Liver (tissue), 10 donors: ENCODE data around the gene BLOC1S1. TPM values are rescaled to one million over a fixed set of nuclear protein-coding genes. Genes with fewer than 3 reads are reported as not detected.

Source experiments
- DNase-seq: peaks from one replicate; pipeline ENCODE4 v3.0.0-alpha.2; 2017; ENCODE audit warnings: low spot score
- H3K27ac ChIP-seq, 2 donors: one replicate each; pipeline ENCODE4 v1.7.0; 2013; ENCODE audit warnings: inconsistent platforms in 2 of 2, low read length in 2 of 2, control low read depth in 1 of 2, low read depth in 1 of 2, mild to moderate bottlenecking in 1 of 2
- H3K27me3 ChIP-seq, 4 donors: one replicate each; pipeline versions ENCODE4 v1.6.1 to v1.7.0; 2013; ENCODE audit warnings: low read length in 3 of 4, inconsistent platforms in 1 of 4, mild to moderate bottlenecking in 1 of 4, moderate library complexity in 1 of 4; ENCODE audit not compliant: control insufficient read depth in 4 of 4, insufficient read depth in 4 of 4
- H3K36me3 ChIP-seq, 4 donors: one replicate each; pipeline versions ENCODE4 v1.6.1 to v1.7.0; 2013; ENCODE audit warnings: low read length in 3 of 4, mild to moderate bottlenecking in 3 of 4, low read depth in 1 of 4, moderate library complexity in 1 of 4; ENCODE audit not compliant: control insufficient read depth in 4 of 4, insufficient read depth in 3 of 4
- H3K4me1 ChIP-seq, 4 donors: one replicate each; pipeline versions ENCODE4 v1.6.1 to v1.7.0; 2013; ENCODE audit warnings: low read length in 3 of 4, mild to moderate bottlenecking in 3 of 4, moderate library complexity in 1 of 4; ENCODE audit not compliant: control insufficient read depth in 4 of 4, insufficient read depth in 4 of 4
- H3K4me3 ChIP-seq, 3 donors: one replicate each; pipeline versions ENCODE4 v1.6.1 to v1.7.0; 2013; ENCODE audit warnings: low read length in 3 of 3, control low read depth in 1 of 3, low read depth in 1 of 3, mild to moderate bottlenecking in 1 of 3
- H3K9ac ChIP-seq, 2 donors: one replicate each; pipeline ENCODE4 v1.7.0; 2013; ENCODE audit warnings: low read length in 2 of 2, mild to moderate bottlenecking in 2 of 2, moderate library complexity in 2 of 2, control low read depth in 1 of 2, low read depth in 1 of 2
- H3K9me3 ChIP-seq, 4 donors: one replicate each; pipeline versions ENCODE4 v1.6.1 to v1.7.0; 2013; ENCODE audit warnings: low read length in 3 of 4; ENCODE audit not compliant: control insufficient read depth in 4 of 4
- FOXA1 ChIP-seq: IDR thresholded peaks from 2 replicates; pipeline ENCODE4 v1.6.1; 2016; ENCODE audit warnings: antibody characterized with exemption
- RAD21 ChIP-seq, 2 donors: IDR thresholded peaks; 2 replicates each; pipeline ENCODE4 v1.6.1; 2016; ENCODE audit warnings: antibody characterized with exemption in 2 of 2, mild to moderate bottlenecking in 2 of 2
- WGBS: extraction: QIAGEN DNeasy Blood & Tissue Kit; methylation state at CpG from one replicate; pipeline ENCODE4 v1.1.7; 2013; 5-methylcytosine and 5-hydroxymethylcytosine counted together
- polyA plus RNA-seq, 2 donors: library from polyadenylated mRNA; stranded (reverse) in 1 of 2; unstranded in 1 of 2; fragments of 200-250 nt in 1 of 2; fragments of >200 nt in 1 of 2; fragmentation: Nextera tagmentation in 1 of 2; extraction: Ambion mirVana in 1 of 2; gene quantifications; one replicate each; pipeline versions ENCODE4 v1.2.1 to v1.2.3, GENCODE V29; 2013 to 2015
- small RNA-seq: library from RNA; depleted of rRNA; stranded (forward); fragments of <200 nt; gene quantifications from one replicate; pipeline ENCODE3, GENCODE V24; 2014
- total RNA-seq, 2 donors: library from RNA; depleted of rRNA; stranded (reverse); fragments of >200 nt; gene quantifications; one replicate each; pipeline ENCODE4 v1.2.3, GENCODE V29; 2014
- TF ChIP-seq, protein P1 (sequence below): IDR thresholded peaks from 2 replicates; pipeline ENCODE4 v1.6.1; 2016; ENCODE audit warnings: antibody characterized with exemption, mild to moderate bottlenecking
- TF ChIP-seq, protein P2 (sequence below): IDR thresholded peaks from 2 replicates; pipeline ENCODE4 v1.6.1; 2016; ENCODE audit warnings: antibody characterized with exemption
- donor health status: healthy.
- donor health status: healthy.
- donor health status: healthy.
- donor health status: healthy.
- donor health status: healthy.

Gene BLOC1S1
- total and polyA plus RNA-seq, 4 donors, result 43.7 to 150 (median 115) TPM

DNA sequence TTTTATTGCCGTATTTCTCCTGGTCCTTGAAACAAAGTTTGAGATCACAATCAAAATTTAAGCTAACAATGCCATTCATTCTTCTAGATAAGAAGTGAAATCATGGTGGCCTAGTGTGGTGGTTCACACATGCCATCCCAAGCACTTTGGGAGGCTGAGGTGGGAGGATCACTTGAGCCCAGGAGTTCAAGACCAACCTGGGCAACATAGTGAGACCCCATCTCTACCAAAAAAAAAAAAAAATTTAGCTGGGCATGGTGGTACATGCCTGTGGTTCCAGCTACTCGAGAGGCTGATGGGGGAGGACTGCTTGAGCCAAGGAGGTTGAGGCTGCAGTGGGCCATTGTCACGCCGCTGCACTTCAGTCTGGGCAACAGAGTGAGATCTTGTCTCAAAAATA, 51.3 kb downstream of the BLOC1S1 start:
- TF ChIP-seq, protein P1, sequence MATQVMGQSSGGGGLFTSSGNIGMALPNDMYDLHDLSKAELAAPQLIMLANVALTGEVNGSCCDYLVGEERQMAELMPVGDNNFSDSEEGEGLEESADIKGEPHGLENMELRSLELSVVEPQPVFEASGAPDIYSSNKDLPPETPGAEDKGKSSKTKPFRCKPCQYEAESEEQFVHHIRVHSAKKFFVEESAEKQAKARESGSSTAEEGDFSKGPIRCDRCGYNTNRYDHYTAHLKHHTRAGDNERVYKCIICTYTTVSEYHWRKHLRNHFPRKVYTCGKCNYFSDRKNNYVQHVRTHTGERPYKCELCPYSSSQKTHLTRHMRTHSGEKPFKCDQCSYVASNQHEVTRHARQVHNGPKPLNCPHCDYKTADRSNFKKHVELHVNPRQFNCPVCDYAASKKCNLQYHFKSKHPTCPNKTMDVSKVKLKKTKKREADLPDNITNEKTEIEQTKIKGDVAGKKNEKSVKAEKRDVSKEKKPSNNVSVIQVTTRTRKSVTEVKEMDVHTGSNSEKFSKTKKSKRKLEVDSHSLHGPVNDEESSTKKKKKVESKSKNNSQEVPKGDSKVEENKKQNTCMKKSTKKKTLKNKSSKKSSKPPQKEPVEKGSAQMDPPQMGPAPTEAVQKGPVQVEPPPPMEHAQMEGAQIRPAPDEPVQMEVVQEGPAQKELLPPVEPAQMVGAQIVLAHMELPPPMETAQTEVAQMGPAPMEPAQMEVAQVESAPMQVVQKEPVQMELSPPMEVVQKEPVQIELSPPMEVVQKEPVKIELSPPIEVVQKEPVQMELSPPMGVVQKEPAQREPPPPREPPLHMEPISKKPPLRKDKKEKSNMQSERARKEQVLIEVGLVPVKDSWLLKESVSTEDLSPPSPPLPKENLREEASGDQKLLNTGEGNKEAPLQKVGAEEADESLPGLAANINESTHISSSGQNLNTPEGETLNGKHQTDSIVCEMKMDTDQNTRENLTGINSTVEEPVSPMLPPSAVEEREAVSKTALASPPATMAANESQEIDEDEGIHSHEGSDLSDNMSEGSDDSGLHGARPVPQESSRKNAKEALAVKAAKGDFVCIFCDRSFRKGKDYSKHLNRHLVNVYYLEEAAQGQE, result no peak
- TF ChIP-seq FOXA1 (no peak), RAD21 (IDR thresholded peaks at IDR 0.05) (no peak)
- TF ChIP-seq, protein P2, sequence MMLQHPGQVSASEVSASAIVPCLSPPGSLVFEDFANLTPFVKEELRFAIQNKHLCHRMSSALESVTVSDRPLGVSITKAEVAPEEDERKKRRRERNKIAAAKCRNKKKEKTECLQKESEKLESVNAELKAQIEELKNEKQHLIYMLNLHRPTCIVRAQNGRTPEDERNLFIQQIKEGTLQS, result no peak
- no peak for DNase-seq
- Histone ChIP-seq H3K4me3 (no peak overlapping the region), H3K36me3 (peaks cover 3 to 30% (median 16%) of the 10 kb centered on the region in 4 donors), H3K27me3 (no peaks in the 10 kb centered on the region), H3K9ac (no peak overlapping the region), H3K4me1 (no peaks in the 10 kb centered on the region), H3K9me3 (no peaks in the 10 kb centered on the region), H3K27ac (no peak overlapping the region)
- WGBS, result 97% methylated on average over 4 of the region's 4 CpGs

Small RNA genes within 50 kb of the gene (small RNA-seq; reads per million reads assigned to genes)
- not detected for gene AC009779.1
- not detected for gene RF00017

Other genes starting within 250 kb of the BLOC1S1 start
- not detected for gene OR6C70, start 245.9 kb upstream of the BLOC1S1 start, total RNA-seq
- gene OR6C70, start 245.9 kb upstream of the BLOC1S1 start, polyA plus RNA-seq, result not detected
- gene OR6C68, start 223.7 kb upstream of the BLOC1S1 start, total RNA-seq, result not detected
- not detected for gene OR6C68, start 223.7 kb upstream of the BLOC1S1 start, polyA plus RNA-seq
- not detected for gene OR6C4, start 166.4 kb upstream of the BLOC1S1 start, total RNA-seq
- gene OR6C4, start 166.4 kb upstream of the BLOC1S1 start, polyA plus RNA-seq, result not detected
- not detected for gene OR2AP1, start 143.6 kb upstream of the BLOC1S1 start, total RNA-seq
- gene OR2AP1, start 143.6 kb upstream of the BLOC1S1 start, polyA plus RNA-seq, result not detected
- not detected for gene OR10P1, start 79.2 kb upstream of the BLOC1S1 start, total RNA-seq
- gene OR10P1, start 79.2 kb upstream of the BLOC1S1 start, polyA plus RNA-seq, result not detected
- 1 to 10 TPM in 1 of 2 donors, under 1 TPM in 1; 0.98 to 3.8 TPM for gene ITGA7, start 8.1 kb upstream of the BLOC1S1 start, total RNA-seq
- 1 to 10 TPM; 2.8 to 4.9 TPM for gene ITGA7, start 8.1 kb upstream of the BLOC1S1 start, polyA plus RNA-seq
- 10 to 100 TPM in 1 of 2 donors, 1 to 10 TPM in 1; 9.2 to 21.8 TPM for gene RDH5, start 4.3 kb downstream of the BLOC1S1 start, total RNA-seq
- 10 to 100 TPM; 36.6 to 61.7 TPM for gene RDH5, start 4.3 kb downstream of the BLOC1S1 start, polyA plus RNA-seq
- 100 to 1,000 TPM; 185 to 373 TPM for gene CD63, start 13.0 kb downstream of the BLOC1S1 start, total RNA-seq
- 100 to 1,000 TPM; 328 to 348 TPM for gene CD63, start 13.0 kb downstream of the BLOC1S1 start, polyA plus RNA-seq
- 1 to 10 TPM in 1 of 2 donors, under 1 TPM in 1; 0.84 to 5.0 TPM for gene GDF11, start 27.1 kb downstream of the BLOC1S1 start, total RNA-seq
- under 1 TPM; 0.40 to 0.55 TPM for gene GDF11, start 27.1 kb downstream of the BLOC1S1 start, polyA plus RNA-seq
- 10 to 100 TPM; 19.1 to 29.5 TPM for gene SARNP, start 101.7 kb downstream of the BLOC1S1 start, total RNA-seq
- gene SARNP, start 101.7 kb downstream of the BLOC1S1 start, polyA plus RNA-seq, result 10 to 100 TPM; 21.7 to 34.2 TPM
- gene ORMDL2, start 102.0 kb downstream of the BLOC1S1 start, total RNA-seq, result 10 to 100 TPM; 12.8 to 13.1 TPM
- 10 to 100 TPM; 35.7 to 54.2 TPM for gene ORMDL2, start 102.0 kb downstream of the BLOC1S1 start, polyA plus RNA-seq
- 10 to 100 TPM; 15.4 to 22.0 TPM for gene DNAJC14, start 113.5 kb downstream of the BLOC1S1 start, total RNA-seq
- 10 to 100 TPM in 1 of 2 donors, 1 to 10 TPM in 1; 4.8 to 11.9 TPM for gene DNAJC14, start 113.5 kb downstream of the BLOC1S1 start, polyA plus RNA-seq
- gene MMP19, start 126.9 kb downstream of the BLOC1S1 start, total RNA-seq, result 1 to 10 TPM; 1.1 TPM
- gene MMP19, start 126.9 kb downstream of the BLOC1S1 start, polyA plus RNA-seq, result 1 to 10 TPM; 1.6 to 2.4 TPM
- gene PYM1, start 211.8 kb downstream of the BLOC1S1 start, total RNA-seq, result 10 to 100 TPM; 16.7 to 21.0 TPM
- gene PYM1, start 211.8 kb downstream of the BLOC1S1 start, polyA plus RNA-seq, result 10 to 100 TPM; 21.6 to 29.4 TPM
- gene DGKA, start 215.1 kb downstream of the BLOC1S1 start, total RNA-seq, result 10 to 100 TPM in 1 of 2 donors, 1 to 10 TPM in 1; 6.9 to 10.5 TPM
- 1 to 10 TPM; 2.1 to 3.3 TPM for gene DGKA, start 215.1 kb downstream of the BLOC1S1 start, polyA plus RNA-seq
- 1 to 10 TPM; 1.1 to 4.5 TPM for gene PMEL, start 250.0 kb downstream of the BLOC1S1 start, total RNA-seq
- gene PMEL, start 250.0 kb downstream of the BLOC1S1 start, polyA plus RNA-seq, result 1 to 10 TPM; 2.1 to 2.7 TPM